ENCODE results near the gene FCER1G. TPM values are rescaled to one million over a fixed set of nuclear protein-coding genes. Genes with fewer than 3 reads are reported as not detected.
"Not testable (repeated sequence)": the region's sequence is repeated elsewhere in the genome, so short reads cannot be mapped to it uniquely, and the experiment has no call there.

Gene FCER1G
- total RNA-seq, 1 donor from 2014 or later: not detected

DNA sequence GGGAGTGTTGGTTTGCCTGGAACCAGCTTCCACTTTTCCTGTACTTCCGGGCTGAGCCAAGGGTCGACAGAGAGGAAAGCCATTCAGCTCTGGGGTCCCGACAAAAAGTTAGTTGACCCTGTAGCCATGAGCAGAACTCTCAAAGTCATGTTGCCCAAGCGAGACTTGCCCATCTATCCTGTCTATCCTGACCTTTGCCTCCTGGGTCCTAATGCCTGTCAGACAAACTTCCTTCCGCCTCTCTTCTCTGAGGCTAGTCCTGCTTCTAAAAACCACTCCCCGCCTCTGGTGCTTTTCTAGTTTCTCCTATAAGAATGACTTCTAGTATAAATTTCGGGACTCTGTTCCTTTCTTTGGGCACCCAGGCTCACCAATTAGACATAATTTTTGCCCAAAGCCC lies 35.7 kb downstream of the FCER1G start:
- TF ChIP-seq, protein P1, sequence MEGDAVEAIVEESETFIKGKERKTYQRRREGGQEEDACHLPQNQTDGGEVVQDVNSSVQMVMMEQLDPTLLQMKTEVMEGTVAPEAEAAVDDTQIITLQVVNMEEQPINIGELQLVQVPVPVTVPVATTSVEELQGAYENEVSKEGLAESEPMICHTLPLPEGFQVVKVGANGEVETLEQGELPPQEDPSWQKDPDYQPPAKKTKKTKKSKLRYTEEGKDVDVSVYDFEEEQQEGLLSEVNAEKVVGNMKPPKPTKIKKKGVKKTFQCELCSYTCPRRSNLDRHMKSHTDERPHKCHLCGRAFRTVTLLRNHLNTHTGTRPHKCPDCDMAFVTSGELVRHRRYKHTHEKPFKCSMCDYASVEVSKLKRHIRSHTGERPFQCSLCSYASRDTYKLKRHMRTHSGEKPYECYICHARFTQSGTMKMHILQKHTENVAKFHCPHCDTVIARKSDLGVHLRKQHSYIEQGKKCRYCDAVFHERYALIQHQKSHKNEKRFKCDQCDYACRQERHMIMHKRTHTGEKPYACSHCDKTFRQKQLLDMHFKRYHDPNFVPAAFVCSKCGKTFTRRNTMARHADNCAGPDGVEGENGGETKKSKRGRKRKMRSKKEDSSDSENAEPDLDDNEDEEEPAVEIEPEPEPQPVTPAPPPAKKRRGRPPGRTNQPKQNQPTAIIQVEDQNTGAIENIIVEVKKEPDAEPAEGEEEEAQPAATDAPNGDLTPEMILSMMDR (IDR thresholded peaks at IDR 0.05; ENCODE audit: insufficient read depth, low read length, poor library complexity, severe bottlenecking): no peak
- Histone ChIP-seq H3K36me3 (ENCODE audit: control insufficient read depth, insufficient read depth, low read length) (no peaks in the 10 kb centered on the region), H3K27me3 (ENCODE audit: control insufficient read depth, insufficient read depth, low read length) (no peaks in the 10 kb centered on the region), H3K4me3 (ENCODE audit: low read depth, low read length) (no peak overlapping the region)
- DNase-seq (ENCODE audit: low read depth): no peak

DNA sequence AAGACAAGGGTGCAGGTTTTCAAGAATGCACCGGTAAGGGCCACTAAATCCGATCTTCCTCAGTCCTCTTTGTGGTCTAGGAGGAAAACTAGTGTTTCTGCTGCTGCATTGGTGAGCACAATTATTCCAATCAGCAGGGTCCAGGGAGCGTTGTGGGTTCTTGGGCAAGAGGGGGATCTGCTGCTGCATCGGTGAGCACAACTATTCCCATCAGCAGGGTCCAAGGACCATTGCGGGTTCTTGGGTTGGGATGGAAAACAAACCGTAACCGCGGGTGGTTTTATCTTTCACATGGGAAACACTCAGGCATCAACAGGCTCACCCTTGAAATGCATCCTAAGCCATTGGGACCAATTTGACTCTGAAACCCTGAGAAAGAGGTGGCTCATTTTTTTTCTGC lies 36.5 kb downstream of the FCER1G start:
- DNase-seq (ENCODE audit: low read depth): no peak
- TF ChIP-seq, protein P1 (IDR thresholded peaks at IDR 0.05; ENCODE audit: insufficient read depth, low read length, poor library complexity, severe bottlenecking): no peak

DNA sequence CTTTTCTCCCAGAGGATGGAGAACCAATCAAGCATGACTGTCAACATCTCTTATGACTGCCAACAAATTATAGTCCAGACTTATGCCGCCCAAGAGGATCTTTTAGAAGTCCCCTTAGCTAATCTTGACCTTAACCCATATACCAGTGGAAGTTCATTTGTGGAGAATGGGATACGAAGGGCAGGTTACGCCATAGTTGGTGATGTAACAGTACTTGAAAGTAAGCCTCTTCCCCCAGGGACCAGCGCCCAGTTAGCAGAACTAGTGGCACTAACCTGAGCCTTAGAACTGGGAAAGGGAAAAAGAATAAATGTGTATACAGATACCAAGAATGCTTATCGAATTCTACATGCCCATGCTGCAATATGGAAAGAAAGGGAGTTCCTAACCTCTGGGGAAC lies 40.2 kb downstream of the FCER1G start:
- H3K27me3 ChIP-seq (ENCODE audit: control insufficient read depth, insufficient read depth, low read length): peaks cover 27% of the 10 kb centered on the region
- not testable (repeated sequence) for DNase-seq (ENCODE audit: low read depth)

More for the DNA sequence above, 36.5 kb downstream of the FCER1G start:
- no peaks in the 10 kb centered on the region for H3K27me3 ChIP-seq (ENCODE audit: control insufficient read depth, insufficient read depth, low read length)
- H3K4me3 ChIP-seq (ENCODE audit: low read depth, low read length): no peak overlapping the region
- no peaks in the 10 kb centered on the region for H3K36me3 ChIP-seq (ENCODE audit: control insufficient read depth, insufficient read depth, low read length)

DNA sequence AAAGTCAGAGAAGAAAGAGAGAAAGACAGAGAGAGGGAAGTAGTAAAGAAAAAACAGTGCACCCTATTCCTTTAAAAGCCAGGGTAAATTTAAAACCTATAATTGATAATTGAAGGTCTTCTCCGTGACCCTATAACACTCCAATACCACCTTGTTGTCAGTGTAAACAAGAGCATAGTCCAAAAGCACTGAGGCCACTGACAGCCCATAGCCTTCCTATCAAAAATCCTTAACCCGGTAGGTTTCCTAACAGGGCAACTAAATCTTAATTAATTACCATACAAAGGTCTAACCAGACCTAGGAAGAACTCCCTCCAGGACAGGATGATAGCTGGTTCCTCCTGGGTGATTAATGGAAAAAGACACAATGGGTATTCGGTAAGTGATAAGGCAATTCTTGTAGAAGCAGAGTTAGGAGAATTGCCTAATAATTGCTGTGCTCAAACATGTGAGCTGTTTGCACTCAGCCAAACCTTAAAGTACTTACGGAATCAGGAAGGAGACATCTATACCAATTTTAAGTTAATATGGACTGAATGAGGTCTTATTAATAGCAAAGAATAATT lies 40.9 kb downstream of the FCER1G start:
- not testable (repeated sequence) for H3K4me3 ChIP-seq (ENCODE audit: low read depth, low read length); H3K36me3 ChIP-seq (ENCODE audit: control insufficient read depth, insufficient read depth, low read length); DNase-seq (ENCODE audit: low read depth)
- peaks cover 34% of the 10 kb centered on the region for H3K27me3 ChIP-seq (ENCODE audit: control insufficient read depth, insufficient read depth, low read length)

More for the DNA sequence above, 40.2 kb downstream of the FCER1G start:
- not testable (repeated sequence) for H3K36me3 ChIP-seq (ENCODE audit: control insufficient read depth, insufficient read depth, low read length); H3K4me3 ChIP-seq (ENCODE audit: low read depth, low read length)

DNA sequence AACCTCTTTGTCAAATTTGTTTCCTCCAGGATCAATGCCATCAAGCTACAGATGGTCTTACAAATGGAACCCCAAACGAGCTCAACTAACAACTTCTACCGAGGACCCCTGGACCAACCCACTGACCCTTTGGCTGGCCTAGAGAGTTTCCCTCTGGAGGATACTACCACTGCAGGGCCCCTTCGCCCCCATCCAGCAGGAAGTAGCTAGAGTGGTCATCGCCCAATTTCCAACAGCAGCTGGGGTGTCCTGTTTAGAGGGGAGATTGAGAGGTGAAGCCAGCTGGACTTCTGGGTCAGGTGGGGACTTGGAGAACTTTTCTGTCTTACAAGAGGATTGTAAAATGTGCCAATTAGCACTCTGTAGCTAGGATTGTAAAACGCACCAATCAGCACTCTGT lies 42.0 kb downstream of the FCER1G start:
- DNase-seq (ENCODE audit: low read depth); H3K4me3 ChIP-seq (ENCODE audit: low read depth, low read length); H3K36me3 ChIP-seq (ENCODE audit: control insufficient read depth, insufficient read depth, low read length): not testable (repeated sequence)
- H3K27me3 ChIP-seq (ENCODE audit: control insufficient read depth, insufficient read depth, low read length): peaks cover 42% of the 10 kb centered on the region

DNA sequence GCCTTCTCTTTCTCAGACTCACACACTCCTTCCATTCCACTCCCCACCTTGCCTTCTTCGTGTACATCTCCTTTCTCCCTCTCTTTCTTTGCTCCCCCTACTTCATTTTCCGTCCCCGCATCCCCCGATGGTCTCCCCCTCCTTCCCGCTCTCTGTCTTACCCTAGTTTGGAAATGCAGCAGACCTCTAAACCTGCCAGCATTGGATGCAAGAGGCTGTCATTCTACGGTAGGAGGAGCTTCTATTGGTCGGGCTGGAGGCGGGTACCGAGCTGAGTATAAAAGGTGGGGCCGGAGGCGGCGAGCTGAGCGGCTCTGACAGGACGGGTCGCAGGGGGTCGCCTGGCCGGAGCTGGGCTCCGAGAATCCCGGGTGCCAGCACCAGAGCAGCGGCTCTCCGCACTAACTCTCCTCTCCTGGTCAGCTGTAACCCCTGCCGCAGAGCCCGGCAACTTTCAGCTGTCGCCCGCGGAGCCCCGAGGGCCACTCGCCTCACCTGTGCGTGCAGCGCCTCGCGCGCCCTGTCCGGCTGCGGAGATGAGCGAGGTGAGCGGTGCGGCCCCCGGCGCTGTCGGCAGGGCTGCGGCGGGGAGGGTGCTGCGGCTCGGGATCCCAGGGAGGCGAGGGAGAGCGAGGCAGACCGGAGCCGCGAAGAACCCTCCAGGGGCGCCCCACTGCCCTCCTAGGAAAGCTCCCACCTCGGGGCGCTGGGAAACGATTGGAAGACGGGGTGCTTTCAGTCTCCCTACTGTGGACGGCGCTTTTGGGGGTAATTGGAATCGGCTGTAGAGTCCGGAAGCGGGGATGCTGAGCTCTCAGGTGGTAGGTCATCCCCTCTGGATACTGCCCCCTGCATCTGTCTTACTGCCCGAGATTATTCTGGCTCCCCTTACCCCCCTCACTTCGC lies 43.6 kb downstream of the FCER1G start, which contains the start of gene PCP4L1:
Gene PCP4L1 (plus strand): TSS at position 307 of the 906 bp plus-strand sequence. CDS start 230 bp downstream, at position 537.
- Histone ChIP-seq H3K36me3 (ENCODE audit: control insufficient read depth, insufficient read depth, low read length) (no peaks in the 10 kb centered on the region), H3K4me3 (ENCODE audit: low read depth, low read length) (peak within 1 kb of the TSS; percentile 43), H3K27me3 (ENCODE audit: control insufficient read depth, insufficient read depth, low read length) (peaks cover 42% of the 10 kb centered on the region)
- TF ChIP-seq, protein P1 (IDR thresholded peaks at IDR 0.05; ENCODE audit: insufficient read depth, low read length, poor library complexity, severe bottlenecking): no peak
- no peak for DNase-seq (ENCODE audit: low read depth)

DNA sequence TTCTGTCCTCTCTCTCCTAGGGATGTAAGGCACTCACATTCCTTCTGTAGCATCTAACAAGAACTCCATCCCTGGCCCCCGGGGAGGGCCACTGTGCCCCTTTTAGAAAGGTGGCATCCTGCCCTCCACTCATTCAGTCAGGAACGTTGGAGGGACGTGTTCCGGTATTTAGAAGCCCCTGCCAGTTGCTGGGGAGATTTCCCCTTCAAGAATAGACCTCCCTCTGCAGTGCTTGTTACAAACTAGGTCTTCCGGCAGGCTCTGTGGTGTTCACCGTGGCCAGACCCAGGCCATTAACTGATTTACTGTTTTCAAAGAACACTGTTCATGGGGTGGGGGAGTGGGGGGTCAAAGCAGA lies 44.2 kb downstream of the FCER1G start:
- no peak overlapping the region for H3K4me3 ChIP-seq (ENCODE audit: low read depth, low read length)

More for the DNA sequence above, 44.2 kb downstream of the FCER1G start:
- no peaks in the 10 kb centered on the region for H3K36me3 ChIP-seq (ENCODE audit: control insufficient read depth, insufficient read depth, low read length)
- TF ChIP-seq, protein P1 (IDR thresholded peaks at IDR 0.05; ENCODE audit: insufficient read depth, low read length, poor library complexity, severe bottlenecking): no peak
- peaks cover 42% of the 10 kb centered on the region for H3K27me3 ChIP-seq (ENCODE audit: control insufficient read depth, insufficient read depth, low read length)
- no peak for DNase-seq (ENCODE audit: low read depth)

All from kidney epithelial cell (primary cell).